Measurements from ENCODE around the gene CPSF3.

DNA sequence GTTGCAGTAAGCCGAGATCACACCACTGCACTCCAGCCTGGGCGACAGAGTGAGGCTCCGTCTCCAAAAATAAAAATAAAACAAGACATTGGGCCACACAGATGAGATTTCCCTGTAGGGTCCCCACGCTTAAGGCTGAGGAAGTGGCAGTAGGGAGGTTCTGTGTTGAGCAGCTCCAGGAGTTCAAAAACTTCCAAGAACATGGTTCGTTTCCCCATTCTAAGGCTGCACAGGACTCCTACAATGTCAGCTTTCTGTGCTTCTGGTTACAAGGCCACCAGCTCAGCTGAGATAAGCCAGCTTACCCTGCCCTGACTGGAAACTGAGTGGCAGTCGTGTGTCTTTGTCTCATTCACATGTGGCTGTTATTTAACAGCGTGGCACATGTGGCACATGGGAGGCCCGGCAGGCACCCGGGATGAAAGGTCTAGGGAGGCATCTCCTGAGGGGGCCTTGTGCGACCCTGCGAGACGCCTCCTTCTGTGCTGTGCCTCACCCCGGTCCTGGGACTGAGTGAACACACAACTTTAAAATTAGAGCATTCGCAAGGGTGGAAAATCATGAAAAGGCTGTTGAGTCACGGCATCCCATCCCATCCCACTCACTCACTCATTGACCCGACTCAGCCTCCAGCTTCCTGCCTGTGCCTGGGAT lies 7.8 kb upstream of the CPSF3 start:
- TF ChIP-seq, protein P1, sequence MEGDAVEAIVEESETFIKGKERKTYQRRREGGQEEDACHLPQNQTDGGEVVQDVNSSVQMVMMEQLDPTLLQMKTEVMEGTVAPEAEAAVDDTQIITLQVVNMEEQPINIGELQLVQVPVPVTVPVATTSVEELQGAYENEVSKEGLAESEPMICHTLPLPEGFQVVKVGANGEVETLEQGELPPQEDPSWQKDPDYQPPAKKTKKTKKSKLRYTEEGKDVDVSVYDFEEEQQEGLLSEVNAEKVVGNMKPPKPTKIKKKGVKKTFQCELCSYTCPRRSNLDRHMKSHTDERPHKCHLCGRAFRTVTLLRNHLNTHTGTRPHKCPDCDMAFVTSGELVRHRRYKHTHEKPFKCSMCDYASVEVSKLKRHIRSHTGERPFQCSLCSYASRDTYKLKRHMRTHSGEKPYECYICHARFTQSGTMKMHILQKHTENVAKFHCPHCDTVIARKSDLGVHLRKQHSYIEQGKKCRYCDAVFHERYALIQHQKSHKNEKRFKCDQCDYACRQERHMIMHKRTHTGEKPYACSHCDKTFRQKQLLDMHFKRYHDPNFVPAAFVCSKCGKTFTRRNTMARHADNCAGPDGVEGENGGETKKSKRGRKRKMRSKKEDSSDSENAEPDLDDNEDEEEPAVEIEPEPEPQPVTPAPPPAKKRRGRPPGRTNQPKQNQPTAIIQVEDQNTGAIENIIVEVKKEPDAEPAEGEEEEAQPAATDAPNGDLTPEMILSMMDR (IDR thresholded peaks at IDR 0.05), result no peak
- no peak for TF ChIP-seq POLR2A (IDR thresholded peaks at IDR 0.05)
- TF ChIP-seq EP300 (IDR thresholded peaks at IDR 0.05), result no peak
- no peak for TF ChIP-seq POLR2AphosphoS5 (IDR thresholded peaks at IDR 0.05)

Measured in suprapubic skin (tissue), 4 donors.